Activated T-cell treated with anti-CD3 and anti-CD28 coated beads, Interleukin-2, amount 50 U/mL, for 72 hours (primary cell): Measurements from ENCODE around the gene WDR86. TPM values are rescaled to one million over a fixed set of nuclear protein-coding genes. Genes with fewer than 3 reads are reported as not detected.

Source experiments
- ATAC-seq, 2 donors: fragments of 150-1000 bp; cut with Tn5 transposase; replicated peaks in 1 of 2; 2 replicates each; pipeline ENCODE4 v1.10.0; 2021; ENCODE audit warnings: moderate library complexity in 2 of 2, mild to moderate bottlenecking in 1 of 2
- DNase-seq, 2 donors: peaks; one replicate each; pipeline ENCODE4 v3.0.0; 2021 to 2022; ENCODE audit warnings: mixed read lengths in 1 of 2
- H3K27ac Mint-ChIP-seq: one replicate; pipeline ENCODE4 v1.8.0; 2022; ENCODE audit warnings: mild to moderate bottlenecking, moderate library complexity, mixed read lengths
- H3K27me3 Mint-ChIP-seq: one replicate; pipeline ENCODE4 v1.8.0; 2022; ENCODE audit warnings: low read depth, mixed read lengths
- H3K36me3 Mint-ChIP-seq, 2 donors: one replicate each; pipeline ENCODE4 v1.8.0; 2022; ENCODE audit warnings: mixed read lengths in 2 of 2, mild to moderate bottlenecking in 1 of 2; ENCODE audit not compliant: insufficient read depth in 2 of 2
- H3K4me1 Mint-ChIP-seq: one replicate; pipeline ENCODE4 v1.8.0; 2022; ENCODE audit warnings: low read depth, mixed read lengths
- H3K4me3 Mint-ChIP-seq, 2 donors: one replicate each; pipeline ENCODE4 v1.8.0; 2022; ENCODE audit warnings: mild to moderate bottlenecking in 2 of 2, mixed read lengths in 2 of 2, moderate library complexity in 2 of 2
- H3K9me3 Mint-ChIP-seq, 2 donors: one replicate each; pipeline ENCODE4 v1.8.0; 2022; ENCODE audit warnings: mixed read lengths in 2 of 2
- total RNA-seq, 2 donors: library from RNA; stranded (reverse); gene quantifications; one replicate each; pipeline ENCODE4 v1.2.3, GENCODE V29; 2022

Gene WDR86
- total RNA-seq, 2 donors from 2014 or later, result 0.53 to 1.0 TPM

DNA sequence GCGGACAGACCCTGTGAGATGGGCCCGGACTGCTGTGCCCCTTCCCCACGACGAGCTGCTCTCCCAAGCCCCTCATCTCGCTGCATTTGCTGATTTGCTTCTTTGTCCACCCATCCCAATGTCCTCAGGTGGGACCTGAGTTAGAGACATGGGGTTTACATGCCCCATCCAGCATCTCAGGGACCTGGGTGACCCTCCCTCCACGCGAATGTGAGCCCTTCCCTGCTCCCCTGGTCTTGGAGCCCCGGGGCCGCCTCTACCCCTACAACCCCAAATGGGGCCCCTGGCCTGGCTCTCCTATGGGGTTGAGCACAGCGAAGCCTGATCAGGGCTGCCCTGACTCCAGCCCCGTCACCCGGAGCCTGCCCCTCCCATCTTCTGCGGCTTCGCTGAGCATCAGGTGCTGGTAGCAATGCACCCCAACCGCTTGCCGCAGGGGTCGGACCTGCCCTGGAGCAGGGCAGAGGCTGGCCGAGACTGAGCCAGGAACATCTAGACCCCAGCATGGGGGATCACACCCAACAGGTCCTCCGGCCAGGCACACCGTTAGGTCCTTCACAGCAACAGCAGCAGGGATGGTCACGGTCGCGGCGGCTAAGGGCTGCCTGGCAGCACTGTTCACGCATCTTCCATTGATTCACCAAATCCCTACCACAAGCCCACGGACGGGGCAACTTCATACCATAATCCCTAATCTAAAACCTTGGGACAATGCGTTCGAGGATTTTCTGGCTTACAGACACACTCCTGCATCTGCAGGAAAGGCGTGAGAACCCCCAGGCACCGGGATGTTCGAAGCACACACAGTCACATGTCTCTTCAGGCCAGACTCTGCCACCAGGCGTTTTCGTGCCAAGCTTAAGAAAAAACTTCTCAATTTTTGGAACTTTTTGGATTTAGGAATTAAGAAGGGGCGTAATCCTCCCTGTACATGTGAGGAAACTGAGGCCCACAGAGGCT is 15.5 kb downstream of the WDR86 start:
- no peaks in the 10 kb centered on the region for H3K4me1 Mint-ChIP-seq
- DNase-seq, result no peak
- no peaks in the 10 kb centered on the region for H3K27me3 Mint-ChIP-seq
- H3K36me3 Mint-ChIP-seq, result peaks cover 0 to 2% of the 10 kb centered on the region in 2 donors
- peaks cover 4% of the 10 kb centered on the region in 2 donors for H3K9me3 Mint-ChIP-seq
- no peak for ATAC-seq
- H3K4me3 Mint-ChIP-seq, result no peak overlapping the region
- no peak overlapping the region for H3K27ac Mint-ChIP-seq

DNA sequence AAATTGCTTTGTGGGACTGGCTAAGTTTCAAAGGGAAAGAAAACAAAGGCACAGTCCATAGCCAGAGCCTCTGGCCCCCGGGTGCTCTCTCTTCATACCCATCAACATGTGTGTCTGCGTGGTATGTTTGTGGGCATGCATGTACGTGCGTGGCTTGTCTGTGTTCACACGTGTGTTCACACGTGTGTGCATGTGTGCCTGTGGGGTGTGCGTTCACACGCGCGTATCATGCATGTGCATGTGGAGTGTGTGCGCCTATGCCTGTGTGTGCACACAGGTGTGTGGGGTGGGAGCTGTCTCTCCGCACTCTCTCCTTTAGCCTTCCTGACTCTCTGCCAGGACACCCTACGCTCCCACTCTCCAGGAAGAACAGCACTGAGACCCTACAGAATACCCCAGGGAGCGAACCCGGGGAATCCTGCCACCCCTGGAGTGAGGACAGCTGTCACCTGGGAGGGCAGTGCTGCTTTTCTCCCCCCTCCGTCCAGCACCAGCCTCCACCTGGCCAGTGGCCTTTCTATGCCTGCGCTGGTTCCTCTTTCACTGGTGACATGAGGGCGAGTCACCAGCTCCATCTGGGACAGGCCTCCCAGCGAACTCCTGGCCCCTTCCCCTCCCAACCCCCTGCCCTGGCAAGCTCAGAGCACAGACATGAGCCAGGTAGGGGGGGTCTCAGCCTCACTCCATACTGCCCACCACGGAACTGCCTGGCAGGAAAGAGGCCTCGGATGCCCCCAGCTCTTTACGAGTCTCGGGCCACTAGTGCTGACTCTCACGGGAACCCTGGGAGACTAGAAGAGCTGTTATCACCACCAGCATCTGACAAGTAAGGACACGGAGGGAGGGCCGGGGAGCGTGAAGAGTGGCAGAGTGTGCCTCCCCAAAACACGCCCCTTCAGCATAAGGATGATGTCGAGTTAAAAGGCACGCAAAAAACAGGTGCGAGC is 16.5 kb downstream of the WDR86 start:
- Mint-ChIP-seq H3K9me3 (peaks cover 4% of the 10 kb centered on the region in 2 donors), H3K27ac (no peak overlapping the region), H3K4me3 (no peak overlapping the region), H3K4me1 (no peaks in the 10 kb centered on the region), H3K36me3 (peaks cover 0 to 2% of the 10 kb centered on the region in 2 donors), H3K27me3 (no peaks in the 10 kb centered on the region)
- no peak for DNase-seq
- ATAC-seq, result no peak

- Mint-ChIP-seq H3K9me3 (no peaks in the 10 kb centered on the region), H3K4me3 (no peak overlapping the region), H3K36me3 (no peaks in the 10 kb centered on the region), H3K27me3 (no peaks in the 10 kb centered on the region), H3K4me1 (no peaks in the 10 kb centered on the region), H3K27ac (no peak overlapping the region)
- no peak for DNase-seq
- ATAC-seq, result no peak
Measured at GRCh38 chr7:151392426-151392825, 17.4 kb downstream of the WDR86 start.

DNA sequence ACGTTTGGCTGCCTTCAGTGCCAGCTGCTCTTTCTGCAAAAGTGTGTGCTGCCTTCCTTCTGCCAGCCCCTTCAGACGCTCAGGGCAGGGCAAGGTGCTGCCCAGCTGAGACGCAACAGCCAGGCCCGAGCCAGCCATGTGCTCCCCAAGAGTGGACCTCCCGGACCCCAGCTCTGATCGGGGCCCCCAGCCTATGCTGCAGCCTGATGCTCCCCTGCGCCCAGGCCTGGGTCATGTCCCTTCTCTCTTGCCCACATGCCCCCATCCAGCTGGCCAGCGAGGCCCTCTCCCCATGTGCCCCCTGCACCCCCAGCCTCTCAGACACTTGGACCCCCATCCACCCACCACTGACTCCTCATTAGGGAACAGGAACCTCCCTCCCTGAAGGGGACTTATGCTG is 17.8 kb downstream of the WDR86 start:
- no peak for ATAC-seq
- no peak overlapping the region for H3K4me3 Mint-ChIP-seq
- H3K27me3 Mint-ChIP-seq, result no peaks in the 10 kb centered on the region
- no peaks in the 10 kb centered on the region for H3K9me3 Mint-ChIP-seq
- no peak for DNase-seq
- H3K4me1 Mint-ChIP-seq, result no peaks in the 10 kb centered on the region
- no peak overlapping the region for H3K27ac Mint-ChIP-seq
- H3K36me3 Mint-ChIP-seq, result no peaks in the 10 kb centered on the region

GRCh38 chr7:151391358-151391730 is 18.5 kb downstream of the WDR86 start:
- H3K4me3 Mint-ChIP-seq, result no peak overlapping the region
- H3K4me1 Mint-ChIP-seq, result no peaks in the 10 kb centered on the region
- H3K27ac Mint-ChIP-seq, result no peak overlapping the region
- ATAC-seq (no peak), DNase-seq (no peak)
- H3K36me3 Mint-ChIP-seq, result no peaks in the 10 kb centered on the region
- no peaks in the 10 kb centered on the region for H3K9me3 Mint-ChIP-seq
- H3K27me3 Mint-ChIP-seq, result no peaks in the 10 kb centered on the region

- no peaks in the 10 kb centered on the region for H3K36me3 Mint-ChIP-seq
- no peak overlapping the region for H3K27ac Mint-ChIP-seq
- ATAC-seq (no peak), DNase-seq (no peak)
- no peak overlapping the region for H3K4me3 Mint-ChIP-seq
- H3K4me1 Mint-ChIP-seq, result no peaks in the 10 kb centered on the region
- H3K27me3 Mint-ChIP-seq, result no peaks in the 10 kb centered on the region
- H3K9me3 Mint-ChIP-seq, result no peaks in the 10 kb centered on the region
Measured at GRCh38 chr7:151390598-151391357, 19.1 kb downstream of the WDR86 start.

- Mint-ChIP-seq H3K4me1 (no peaks in the 10 kb centered on the region), H3K27ac (no peak overlapping the region), H3K4me3 (no peak overlapping the region), H3K36me3 (no peaks in the 10 kb centered on the region), H3K27me3 (no peaks in the 10 kb centered on the region), H3K9me3 (no peaks in the 10 kb centered on the region)
- no peak for ATAC-seq
- DNase-seq, result no peak
Measured at GRCh38 chr7:151389768-151390597, 19.9 kb downstream of the WDR86 start.

- Mint-ChIP-seq H3K4me3 (no peak overlapping the region), H3K9me3 (no peaks in the 10 kb centered on the region), H3K36me3 (no peaks in the 10 kb centered on the region), H3K27me3 (peaks cover 6% of the 10 kb centered on the region), H3K4me1 (no peaks in the 10 kb centered on the region), H3K27ac (no peak overlapping the region)
- DNase-seq (no peak), ATAC-seq (no peak)
Measured at GRCh38 chr7:151389096-151389767, 20.6 kb downstream of the WDR86 start.

DNA sequence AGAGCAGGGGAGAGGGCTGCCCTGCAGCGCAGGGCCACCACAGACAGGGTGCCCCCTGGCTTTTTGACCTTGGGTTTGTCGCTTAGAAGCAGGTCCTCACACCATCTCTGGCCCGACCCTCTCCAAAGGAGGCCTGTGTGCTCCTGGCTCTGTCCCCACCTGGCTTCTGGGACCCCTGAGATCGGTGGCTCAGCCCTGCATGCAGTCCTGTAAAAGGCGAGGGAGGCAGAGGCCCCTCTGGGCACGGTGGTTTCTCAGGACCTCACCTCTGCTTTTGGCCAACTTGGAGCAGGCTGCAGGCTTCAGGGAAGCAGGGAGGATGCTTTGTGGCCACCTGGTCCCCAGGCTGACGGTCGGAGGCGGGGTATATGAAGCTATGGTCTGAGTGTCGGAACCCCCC is 21.4 kb downstream of the WDR86 start:
- DNase-seq (no peak), ATAC-seq (no peak)
- H3K27me3 Mint-ChIP-seq, result peaks cover 14% of the 10 kb centered on the region
- no peaks in the 10 kb centered on the region for H3K9me3 Mint-ChIP-seq
- no peak overlapping the region for H3K27ac Mint-ChIP-seq
- no peaks in the 10 kb centered on the region for H3K36me3 Mint-ChIP-seq
- H3K4me1 Mint-ChIP-seq, result no peaks in the 10 kb centered on the region
- H3K4me3 Mint-ChIP-seq, result no peak overlapping the region

- Mint-ChIP-seq H3K4me1 (no peaks in the 10 kb centered on the region), H3K36me3 (no peaks in the 10 kb centered on the region), H3K4me3 (no peak overlapping the region), H3K27ac (no peak overlapping the region), H3K9me3 (no peaks in the 10 kb centered on the region), H3K27me3 (peaks cover 15% of the 10 kb centered on the region)
- DNase-seq (no peak), ATAC-seq (no peak)
Measured at GRCh38 chr7:151388007-151388297, 21.9 kb downstream of the WDR86 start.

GRCh38 chr7:151387161-151388006 is 22.5 kb downstream of the WDR86 start:
- Mint-ChIP-seq H3K27ac (no peak overlapping the region), H3K27me3 (peaks cover 20% of the 10 kb centered on the region), H3K4me1 (no peaks in the 10 kb centered on the region), H3K36me3 (no peaks in the 10 kb centered on the region), H3K4me3 (no peak overlapping the region), H3K9me3 (no peaks in the 10 kb centered on the region)
- DNase-seq (no peak), ATAC-seq (no peak)
